Fibroblast of villous mesenchyme (primary cell): ENCODE data around the gene SLC1A1. TPM values are rescaled to one million over a fixed set of nuclear protein-coding genes. Genes with fewer than 3 reads are reported as not detected.
A peak's percentile ranks its signal among the peaks of the same experiment; 100 is the strongest.

Experiments used
- DNase-seq: peaks from one replicate; pipeline ENCODE4 v3.0.0-alpha.2; 2010; ENCODE audit warnings: low read depth
- H3K4me3 ChIP-seq: 2 replicates; pipeline ENCODE4 v1.5.1; 2011; ENCODE audit warnings: low read depth, mild to moderate bottlenecking, low read length
- CTCF ChIP-seq: IDR thresholded peaks from 2 replicates; pipeline ENCODE4 v1.5.1; 2012; ENCODE audit warnings: low read depth, mild to moderate bottlenecking, low read length; ENCODE audit not compliant: insufficient read depth
- total RNA-seq: library from RNA; depleted of rRNA; stranded (reverse); fragments of >200 nt; gene quantifications from 2 replicates; pipeline ENCODE4 v1.2.3, GENCODE V29; 2012

SLC1A1 gene
- total RNA-seq, 1 donor, result 34.1 TPM

DNA sequence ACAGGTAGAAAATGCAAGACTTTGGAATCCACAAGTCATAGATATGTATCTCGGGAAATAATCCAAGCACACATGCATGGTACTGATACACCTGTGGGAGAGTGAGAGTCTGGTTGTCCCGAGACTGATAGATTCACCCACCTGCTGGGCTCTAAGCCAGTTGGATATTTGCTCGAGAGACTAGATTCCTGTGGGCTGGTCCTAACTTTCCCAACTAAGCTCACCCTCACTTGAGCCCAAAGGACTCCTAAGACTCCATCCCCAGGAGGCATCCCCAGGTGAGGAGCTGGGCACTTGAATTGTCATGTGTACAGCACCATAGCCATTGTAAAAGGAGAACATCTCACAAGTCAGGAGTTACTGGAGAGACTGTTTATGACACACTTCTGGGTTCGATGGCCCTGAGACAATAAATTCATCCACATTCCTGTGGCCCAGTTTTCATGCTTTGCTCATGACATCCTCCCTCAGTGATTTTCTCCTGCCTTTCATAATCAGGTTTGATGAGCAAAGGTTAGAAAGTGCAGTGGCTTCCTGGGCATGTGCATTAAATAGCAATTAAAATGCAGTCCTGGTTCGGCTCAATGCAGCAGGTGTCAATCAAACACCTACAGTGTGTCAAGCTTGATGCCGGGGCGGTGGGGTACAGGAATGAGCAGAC lies 18.1 kb downstream of the SLC1A1 start:
- DNase-seq, result peak; percentile 53
- no peak for TF ChIP-seq CTCF
- H3K4me3 ChIP-seq, result no peak overlapping the region

DNA sequence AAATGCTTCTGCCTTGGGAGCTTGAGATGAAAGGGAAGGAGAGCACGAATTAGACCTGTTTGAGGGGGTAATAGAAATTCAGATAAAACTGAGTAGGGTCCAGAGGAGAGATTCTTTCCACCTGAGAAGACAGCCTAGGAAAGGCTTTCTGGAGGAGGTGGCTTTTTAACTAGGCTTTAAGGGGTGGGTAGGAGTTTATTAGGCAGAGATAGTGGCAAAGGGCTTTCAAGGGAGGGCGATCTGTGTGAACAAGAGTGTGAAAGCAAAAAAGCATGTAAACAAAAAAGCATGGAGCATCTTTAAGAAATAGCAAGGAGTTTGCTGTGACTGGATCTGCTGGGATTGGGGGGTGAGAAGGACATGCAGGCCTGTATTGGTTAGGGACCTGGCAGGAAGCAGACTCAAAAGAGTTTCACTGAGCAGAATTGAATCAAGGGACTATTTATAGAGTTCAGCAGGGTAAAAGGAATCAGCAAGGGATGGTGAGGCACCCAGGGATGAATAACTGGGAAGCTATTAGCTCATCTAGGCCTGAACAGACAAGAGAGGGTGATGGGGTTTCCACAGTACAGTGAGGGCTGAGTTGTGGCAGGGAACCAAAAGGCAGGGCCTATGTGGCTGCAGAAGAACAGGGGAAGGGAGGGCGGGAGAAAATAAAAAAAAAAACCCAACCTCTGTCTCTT lies 18.8 kb downstream of the SLC1A1 start:
- no peak for TF ChIP-seq CTCF
- DNase-seq, result peak; percentile 36
- no peak overlapping the region for H3K4me3 ChIP-seq

DNA sequence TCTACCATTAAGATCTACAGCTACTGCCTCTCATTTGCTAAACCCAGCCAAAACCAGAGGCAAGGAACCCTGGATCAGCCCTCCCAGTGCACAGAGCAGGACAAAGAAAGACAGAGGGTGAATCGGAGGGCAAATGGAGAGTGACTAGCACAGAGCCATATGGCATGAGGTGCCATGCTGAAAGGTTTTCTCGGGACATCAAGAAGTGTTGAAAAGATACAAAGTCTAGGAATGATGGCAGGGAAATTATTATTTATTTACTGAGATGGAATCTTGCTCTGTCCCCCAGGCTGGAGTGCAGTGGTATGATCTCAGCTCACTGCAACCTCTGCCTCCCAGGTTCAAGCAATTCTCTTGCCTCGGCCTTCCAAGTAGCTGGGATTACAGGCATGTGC lies 19.3 kb downstream of the SLC1A1 start:
- TF ChIP-seq CTCF, result no peak
- no peak overlapping the region for H3K4me3 ChIP-seq
- DNase-seq, result no peak

GRCh38 chr9:4510546-4511322 lies 20.5 kb downstream of the SLC1A1 start:
- TF ChIP-seq CTCF, result no peak
- DNase-seq, result no peak
- H3K4me3 ChIP-seq, result no peak overlapping the region

GRCh38 chr9:4514252-4515128 lies 24.2 kb downstream of the SLC1A1 start:
- no peak for DNase-seq
- no peak for TF ChIP-seq CTCF
- no peak overlapping the region for H3K4me3 ChIP-seq

- no peak overlapping the region for H3K4me3 ChIP-seq
- no peak for DNase-seq
- no peak for TF ChIP-seq CTCF
These were observed 25.7 kb downstream of the SLC1A1 start for GRCh38 chr9:4515958-4516375.
